ENCODE measurements around the gene DOCK7. TPM values are rescaled to one million over a fixed set of nuclear protein-coding genes. Genes with fewer than 3 reads are reported as not detected.
"Not testable (repeated sequence)": the region's sequence is repeated elsewhere in the genome, so short reads cannot be mapped to it uniquely, and the experiment has no call there.

Gene DOCK7
- total RNA-seq, 2 donors from 2014 or later: 18.8 to 22.0 TPM

GRCh38 chr1:62608905-62609304 is 79.3 kb downstream of the DOCK7 start:
- no peaks in the 10 kb centered on the region for H3K9me3 Mint-ChIP-seq
- no peaks in the 10 kb centered on the region for H3K27me3 Mint-ChIP-seq
- no peaks in the 10 kb centered on the region for H3K4me1 Mint-ChIP-seq
- no peak overlapping the region for H3K27ac Mint-ChIP-seq
- ATAC-seq (replicated peaks): no peak
- no peak overlapping the region for H3K4me3 Mint-ChIP-seq
- no peaks in the 10 kb centered on the region for H3K36me3 Mint-ChIP-seq (ENCODE audit: low read depth)

- H3K36me3 Mint-ChIP-seq (ENCODE audit: low read depth): peaks cover 4% of the 10 kb centered on the region
- H3K27me3 Mint-ChIP-seq: no peaks in the 10 kb centered on the region
- no peak overlapping the region for H3K27ac Mint-ChIP-seq
- no peaks in the 10 kb centered on the region for H3K4me1 Mint-ChIP-seq
- no peak for ATAC-seq (replicated peaks)
- H3K9me3 Mint-ChIP-seq: no peaks in the 10 kb centered on the region
- H3K4me3 Mint-ChIP-seq: no peak overlapping the region
These were observed 86.7 kb downstream of the DOCK7 start for GRCh38 chr1:62601457-62601856.

DNA sequence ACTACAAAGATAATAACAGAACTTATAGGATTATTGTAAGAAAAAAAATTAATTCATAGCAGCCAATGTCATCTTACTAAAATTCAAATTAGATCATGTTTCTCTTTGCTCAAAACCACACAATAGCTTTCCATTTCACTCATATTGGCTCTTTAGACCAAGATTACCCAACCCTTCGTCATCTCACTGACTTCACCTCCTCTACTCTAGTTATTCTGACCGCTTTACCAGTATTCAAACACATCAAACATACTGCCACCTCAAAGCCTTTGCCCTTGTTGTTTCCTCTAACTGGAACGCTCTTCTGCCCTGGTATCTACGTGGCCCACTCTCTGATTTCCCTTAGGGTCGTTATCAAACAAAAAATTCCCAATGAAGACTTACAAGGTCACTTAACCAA is 89.1 kb downstream of the DOCK7 start:
- Mint-ChIP-seq H3K9me3 (no peaks in the 10 kb centered on the region), H3K27ac (peak overlapping the region; percentile 1), H3K27me3 (no peaks in the 10 kb centered on the region), H3K36me3 (ENCODE audit: low read depth) (peaks cover 4% of the 10 kb centered on the region), H3K4me3 (no peak overlapping the region), H3K4me1 (no peaks in the 10 kb centered on the region)
- peak; percentile 94 for ATAC-seq (replicated peaks)

DNA sequence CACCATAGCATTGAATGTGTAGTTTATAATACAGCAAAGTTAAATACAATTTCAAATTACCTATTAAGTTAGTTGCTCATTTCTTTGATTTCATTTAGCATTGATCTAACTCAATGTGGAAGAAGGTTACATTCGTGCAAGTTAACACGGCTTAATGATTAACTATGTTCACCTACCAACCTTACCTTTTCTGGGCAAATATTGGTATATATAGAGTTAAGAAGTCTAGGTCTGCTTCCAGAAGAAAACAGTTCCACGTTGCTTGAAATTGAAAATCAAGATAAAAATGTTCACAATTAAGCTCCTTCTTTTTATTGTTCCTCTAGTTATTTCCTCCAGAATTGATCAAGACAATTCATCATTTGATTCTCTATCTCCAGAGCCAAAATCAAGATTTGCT is 90.9 kb downstream of the DOCK7 start, which contains the start of gene ANGPTL3:
Gene ANGPTL3 (plus strand): TSS at position 240 of the 400 bp plus-strand sequence. CDS start 47 bp downstream, at position 287.
- Mint-ChIP-seq H3K27me3 (no peaks in the 10 kb centered on the region), H3K4me3 (no peak within 1 kb of the TSS), H3K27ac (no peak within 1 kb of the TSS), H3K4me1 (no peaks in the 10 kb centered on the region), H3K36me3 (ENCODE audit: low read depth) (peaks cover 4% of the 10 kb centered on the region), H3K9me3 (no peaks in the 10 kb centered on the region)
- no peak for ATAC-seq (replicated peaks)

DNA sequence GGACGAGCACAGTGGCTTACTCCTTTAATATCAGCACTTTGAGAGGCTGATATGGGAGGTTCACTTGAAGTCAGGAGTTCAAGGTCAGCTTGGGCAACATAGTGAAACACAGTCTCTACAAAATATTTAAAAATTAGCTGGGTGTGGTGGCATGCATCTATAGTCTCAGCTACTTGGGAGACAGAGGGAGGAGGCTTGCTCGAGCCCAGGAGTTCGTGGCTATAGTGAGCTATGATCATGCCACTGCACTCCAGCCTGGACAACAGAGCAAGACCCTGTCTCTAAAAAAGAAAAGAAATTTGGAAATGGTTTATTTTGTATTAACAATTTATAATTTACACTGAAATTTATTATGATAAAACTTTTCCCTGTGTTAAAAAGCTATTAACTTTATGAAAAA is 92.5 kb downstream of the DOCK7 start:
- H3K27me3 Mint-ChIP-seq: no peaks in the 10 kb centered on the region
- no peaks in the 10 kb centered on the region for H3K9me3 Mint-ChIP-seq
- H3K4me1 Mint-ChIP-seq: no peaks in the 10 kb centered on the region
- H3K36me3 Mint-ChIP-seq (ENCODE audit: low read depth): peaks cover 4% of the 10 kb centered on the region
- no peak overlapping the region for H3K27ac Mint-ChIP-seq
- no peak for ATAC-seq (replicated peaks)
- no peak overlapping the region for H3K4me3 Mint-ChIP-seq

DNA sequence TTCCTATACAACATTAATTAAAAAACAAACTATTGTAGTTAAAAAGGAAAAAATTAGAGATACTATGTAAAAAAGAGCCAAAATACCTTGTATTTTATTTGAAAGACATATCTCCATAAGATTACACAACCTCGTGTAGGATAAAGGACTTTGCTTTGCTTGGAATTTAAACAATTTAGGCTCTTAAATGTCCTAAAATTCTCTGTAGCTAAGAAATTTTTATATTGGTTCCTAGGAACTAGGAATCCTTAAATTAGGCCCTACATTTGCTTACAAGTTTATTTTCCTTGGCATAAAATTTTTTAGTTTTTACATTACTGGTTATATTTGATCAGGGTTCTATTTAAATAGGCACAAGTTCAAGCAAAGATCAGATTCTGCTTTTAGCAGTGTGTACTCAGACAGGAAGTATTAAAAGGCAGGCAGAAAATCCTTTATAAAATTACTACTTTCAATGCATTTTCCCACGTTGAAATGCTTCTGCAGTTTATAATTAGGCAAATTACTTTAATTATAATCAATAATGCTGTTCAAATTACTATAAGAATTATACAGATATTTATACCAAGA is 94.3 kb downstream of the DOCK7 start:
- Mint-ChIP-seq H3K36me3 (ENCODE audit: low read depth) (peaks cover 4% of the 10 kb centered on the region), H3K9me3 (no peaks in the 10 kb centered on the region), H3K27me3 (no peaks in the 10 kb centered on the region), H3K4me1 (no peaks in the 10 kb centered on the region), H3K27ac (no peak overlapping the region), H3K4me3 (no peak overlapping the region)
- ATAC-seq (replicated peaks): no peak

- no peak overlapping the region for H3K4me3 Mint-ChIP-seq
- no peaks in the 10 kb centered on the region for H3K9me3 Mint-ChIP-seq
- no peaks in the 10 kb centered on the region for H3K36me3 Mint-ChIP-seq (ENCODE audit: low read depth)
- H3K27ac Mint-ChIP-seq: no peak overlapping the region
- no peaks in the 10 kb centered on the region for H3K27me3 Mint-ChIP-seq
- no peak for ATAC-seq (replicated peaks)
- H3K4me1 Mint-ChIP-seq: no peaks in the 10 kb centered on the region
These were observed 97.2 kb downstream of the DOCK7 start for GRCh38 chr1:62590970-62591368.

DNA sequence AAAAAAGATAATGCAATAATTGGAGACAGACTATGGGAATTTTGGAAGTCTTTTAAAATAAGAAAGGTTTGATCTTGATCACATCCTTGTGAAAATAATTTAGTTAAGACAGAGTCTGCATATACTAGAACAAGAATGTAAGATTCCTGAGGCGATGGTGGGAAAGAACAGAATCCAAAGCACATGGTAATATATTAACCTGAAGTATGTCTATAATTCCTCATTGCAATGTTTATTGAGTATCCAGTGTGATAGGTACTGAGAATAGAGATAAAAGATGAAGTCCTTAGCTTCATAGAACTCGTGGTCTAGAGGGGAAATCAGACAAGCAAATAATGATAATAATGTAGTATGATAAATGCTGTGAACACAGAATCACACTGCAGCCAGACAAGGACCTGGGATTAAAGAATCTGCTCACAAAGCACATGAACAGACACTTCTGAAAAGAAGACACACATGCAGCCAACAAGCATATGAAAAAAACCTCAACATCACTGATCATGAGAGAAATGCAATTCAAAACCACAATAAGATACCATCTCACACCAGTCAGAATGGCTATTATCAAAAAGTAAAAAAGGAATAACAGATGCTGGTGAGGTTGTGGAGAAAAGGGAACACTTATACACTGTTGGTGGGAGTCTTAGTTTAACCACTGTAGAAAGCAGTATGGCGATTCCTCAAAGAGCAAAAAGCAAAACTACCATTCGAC is 97.8 kb downstream of the DOCK7 start:
- Mint-ChIP-seq H3K4me3 (no peak overlapping the region), H3K9me3 (no peaks in the 10 kb centered on the region), H3K27ac (no peak overlapping the region), H3K4me1 (no peaks in the 10 kb centered on the region), H3K36me3 (ENCODE audit: low read depth) (peaks cover 5% of the 10 kb centered on the region), H3K27me3 (no peaks in the 10 kb centered on the region)
- no peak for ATAC-seq (replicated peaks)

GRCh38 chr1:62589321-62589720 is 98.9 kb downstream of the DOCK7 start:
- Mint-ChIP-seq H3K27ac (no peak overlapping the region), H3K27me3 (no peaks in the 10 kb centered on the region), H3K36me3 (ENCODE audit: low read depth) (peaks cover 8% of the 10 kb centered on the region), H3K4me1 (no peaks in the 10 kb centered on the region), H3K4me3 (no peak overlapping the region), H3K9me3 (no peaks in the 10 kb centered on the region)
- no peak for ATAC-seq (replicated peaks)

DNA sequence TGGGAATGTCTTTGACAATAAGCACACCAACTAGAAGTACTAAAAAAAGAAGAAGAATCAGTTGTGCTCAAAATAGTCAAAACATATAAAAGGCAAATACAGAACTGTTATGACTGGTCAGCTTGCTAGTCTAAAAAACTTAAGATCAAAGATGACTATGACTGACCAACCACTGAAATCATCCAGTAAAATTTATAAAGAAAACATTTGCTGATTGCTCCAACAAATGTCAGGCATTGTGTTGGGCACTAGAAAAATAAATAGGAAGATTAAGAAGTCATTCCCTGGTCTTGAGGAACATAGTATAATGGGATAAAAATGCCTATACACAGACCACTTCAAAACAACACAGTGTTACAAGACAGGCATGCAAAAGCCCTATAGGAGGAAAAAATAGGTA is 100.2 kb downstream of the DOCK7 start:
- no peak overlapping the region for H3K27ac Mint-ChIP-seq

DNA sequence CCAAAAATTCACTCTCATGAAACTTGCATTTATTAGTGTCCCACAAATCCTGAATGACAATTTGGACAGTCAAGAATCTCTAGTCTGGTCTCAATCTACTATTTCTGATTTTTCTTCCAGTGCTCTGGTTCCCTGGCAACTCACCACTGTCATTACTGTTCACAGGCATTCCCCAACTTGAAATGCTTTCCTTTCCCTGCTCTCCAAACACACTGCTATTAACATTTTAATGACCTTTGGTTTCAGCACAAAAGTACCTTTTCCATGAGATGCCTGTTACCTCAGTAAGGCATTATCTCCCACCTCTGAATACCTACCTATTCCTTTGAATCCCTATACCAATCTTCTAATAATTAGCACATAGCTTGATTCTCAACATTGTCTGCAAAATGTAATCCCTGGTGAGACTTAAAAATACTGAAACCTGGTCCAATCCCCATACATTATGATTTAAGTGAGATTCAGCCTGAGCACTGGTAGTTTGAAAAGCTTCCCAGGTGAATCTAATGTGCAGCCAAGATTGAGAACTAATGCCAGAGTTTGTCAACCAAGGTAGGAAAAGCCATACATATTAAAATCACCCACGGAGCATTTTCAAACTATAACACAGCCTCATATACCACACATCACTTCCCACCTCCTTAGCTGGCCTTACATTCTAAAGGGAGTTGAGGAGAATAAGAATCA is 102.6 kb downstream of the DOCK7 start:
- peaks cover 8% of the 10 kb centered on the region for H3K36me3 Mint-ChIP-seq (ENCODE audit: low read depth)
- ATAC-seq (replicated peaks): no peak
- H3K4me3 Mint-ChIP-seq: no peak overlapping the region
- H3K27me3 Mint-ChIP-seq: no peaks in the 10 kb centered on the region
- no peaks in the 10 kb centered on the region for H3K9me3 Mint-ChIP-seq
- H3K27ac Mint-ChIP-seq: no peak overlapping the region
- H3K4me1 Mint-ChIP-seq: no peaks in the 10 kb centered on the region

More for the DNA sequence above, 100.2 kb downstream of the DOCK7 start:
- no peak for ATAC-seq (replicated peaks)
- H3K4me1 Mint-ChIP-seq: no peaks in the 10 kb centered on the region
- peaks cover 8% of the 10 kb centered on the region for H3K36me3 Mint-ChIP-seq (ENCODE audit: low read depth)
- no peaks in the 10 kb centered on the region for H3K9me3 Mint-ChIP-seq
- H3K27me3 Mint-ChIP-seq: no peaks in the 10 kb centered on the region
- no peak overlapping the region for H3K4me3 Mint-ChIP-seq

DNA sequence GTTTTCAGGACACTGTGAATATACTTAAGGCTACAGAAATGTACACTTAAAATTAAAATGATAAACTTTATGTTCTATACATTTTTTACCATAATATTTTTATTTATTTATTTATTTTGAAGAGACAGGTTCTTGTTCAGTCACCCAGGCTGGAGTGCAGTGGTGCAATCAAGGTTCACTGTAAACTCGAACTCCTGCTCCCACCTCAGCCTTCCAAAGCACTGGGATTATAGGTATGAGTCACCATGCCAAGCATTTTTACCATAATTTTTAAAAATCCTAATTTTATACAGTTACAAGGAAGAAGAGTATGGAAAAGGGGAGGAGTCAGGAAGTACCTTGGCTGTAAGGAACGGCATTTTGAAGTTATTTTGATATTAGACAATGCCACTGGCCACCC is 114.5 kb downstream of the DOCK7 start:
- no peaks in the 10 kb centered on the region for H3K9me3 Mint-ChIP-seq
- H3K4me1 Mint-ChIP-seq: no peaks in the 10 kb centered on the region
- no peak overlapping the region for H3K4me3 Mint-ChIP-seq
- H3K27me3 Mint-ChIP-seq: no peaks in the 10 kb centered on the region
- peaks cover 30% of the 10 kb centered on the region for H3K36me3 Mint-ChIP-seq (ENCODE audit: low read depth)
- ATAC-seq (replicated peaks): no peak
- H3K27ac Mint-ChIP-seq: no peak overlapping the region

GRCh38 chr1:62572476-62572875 is 115.7 kb downstream of the DOCK7 start:
- H3K36me3 Mint-ChIP-seq (ENCODE audit: low read depth): peaks cover 28% of the 10 kb centered on the region
- no peak overlapping the region for H3K4me3 Mint-ChIP-seq
- no peaks in the 10 kb centered on the region for H3K27me3 Mint-ChIP-seq
- H3K9me3 Mint-ChIP-seq: peaks cover 3% of the 10 kb centered on the region
- H3K27ac Mint-ChIP-seq: no peak overlapping the region
- H3K4me1 Mint-ChIP-seq: no peaks in the 10 kb centered on the region
- ATAC-seq (replicated peaks): no peak

- not testable (repeated sequence) for H3K9me3 Mint-ChIP-seq; ATAC-seq (replicated peaks); H3K27ac Mint-ChIP-seq; H3K4me1 Mint-ChIP-seq; H3K27me3 Mint-ChIP-seq; H3K4me3 Mint-ChIP-seq
- peaks cover 28% of the 10 kb centered on the region for H3K36me3 Mint-ChIP-seq (ENCODE audit: low read depth)
These were observed 116.7 kb downstream of the DOCK7 start for GRCh38 chr1:62571517-62571916.

- not testable (repeated sequence) for H3K4me1 Mint-ChIP-seq; ATAC-seq (replicated peaks); H3K27ac Mint-ChIP-seq; H3K27me3 Mint-ChIP-seq; H3K9me3 Mint-ChIP-seq; H3K4me3 Mint-ChIP-seq
- peaks cover 12% of the 10 kb centered on the region for H3K36me3 Mint-ChIP-seq (ENCODE audit: low read depth)
These were observed 120.3 kb downstream of the DOCK7 start for GRCh38 chr1:62567926-62568325.

All from activated T-helper 17 cell treated with anti-CD3 and anti-CD28 coated beads, Interleukin-2, amount 50 U/mL, for 72 hours (primary cell).